GM12878 (cell line): Measurements from ENCODE around the gene PARM1.

Experiments
- CBX5 ChIP-seq: sonication (generic); IDR thresholded peaks from 2 replicates; pipeline ENCODE4 v1.6.1; 2016; ENCODE audit warnings: low read depth, moderate library complexity, mild to moderate bottlenecking, inconsistent platforms
- CHD2 ChIP-seq: IDR thresholded peaks from 2 replicates; pipeline ENCODE4 v1.6.1; 2011; ENCODE audit warnings: low read depth, low read length, improper control_type of control experiment, borderline replicate concordance
- MXI1 ChIP-seq: fragments of 150-350 bp; IDR thresholded peaks from 2 replicates; pipeline ENCODE4 v1.6.1; 2011; ENCODE audit warnings: low read depth, mild to moderate bottlenecking, inconsistent platforms, low read length, improper control_type of control experiment
- RBBP5 ChIP-seq: fragments of 200-600 bp; sonication (generic); conservative IDR thresholded peaks from 2 replicates; pipeline ENCODE4 v1.6.1; 2016
- TAF1 ChIP-seq: IDR thresholded peaks from 2 replicates; pipeline ENCODE4 v1.6.1; 2011; ENCODE audit warnings: mild to moderate bottlenecking, low read depth, low read length, borderline replicate concordance
- YY1 ChIP-seq: IDR thresholded peaks from 2 replicates; pipeline ENCODE4 v1.6.1; 2011; ENCODE audit warnings: low read depth, mild to moderate bottlenecking, low read length
- TF ChIP-seq, protein P1 (sequence below), 3 experiments: IDR thresholded peaks in 2 of 3; conservative IDR thresholded peaks in 1 of 3; 2 replicates each; pipeline ENCODE4 v1.5.1; 2011; ENCODE audit warnings: low read depth in 3 of 3, low read length in 3 of 3, mild to moderate bottlenecking in 3 of 3, control low read depth in 2 of 3, moderate library complexity in 2 of 3, inconsistent platforms in 1 of 3, mixed read lengths in 1 of 3; ENCODE audit not compliant: control insufficient read depth in 2 of 3, insufficient read depth in 1 of 3; ENCODE audit errors: extremely low read depth in 1 of 3
- TF ChIP-seq, protein P2 (sequence below): fragments of 450-650 bp; IDR thresholded peaks from 2 replicates; pipeline ENCODE4 v1.6.1; 2018; ENCODE audit warnings: borderline replicate concordance, mild to moderate bottlenecking; ENCODE audit not compliant: partially characterized antibody
- TF ChIP-seq, protein P3 (sequence below): IDR thresholded peaks from 2 replicates; pipeline ENCODE4 v1.6.1; 2012; ENCODE audit warnings: low read depth, low read length, improper control_type of control experiment

DNA sequence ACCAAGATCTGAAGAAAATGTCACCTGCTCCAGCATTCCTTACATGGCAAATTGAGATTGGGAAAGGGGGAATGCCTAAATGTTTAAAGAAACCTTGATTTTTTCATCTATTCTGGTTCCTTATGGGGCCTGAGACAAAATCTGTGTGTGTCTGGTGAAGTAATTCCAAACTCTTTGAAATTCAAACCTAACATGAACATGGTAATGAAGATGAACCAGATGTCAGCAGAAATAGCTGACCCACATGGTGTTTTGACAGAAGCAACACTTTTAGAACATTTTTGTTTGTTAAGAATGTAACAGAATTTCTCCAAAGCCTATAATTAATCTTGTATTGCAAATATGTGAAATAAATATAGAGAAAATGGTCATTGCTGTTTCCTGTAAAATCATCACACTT lies 133.0 kb downstream of the PARM1 start:
- TF ChIP-seq, protein P1, sequence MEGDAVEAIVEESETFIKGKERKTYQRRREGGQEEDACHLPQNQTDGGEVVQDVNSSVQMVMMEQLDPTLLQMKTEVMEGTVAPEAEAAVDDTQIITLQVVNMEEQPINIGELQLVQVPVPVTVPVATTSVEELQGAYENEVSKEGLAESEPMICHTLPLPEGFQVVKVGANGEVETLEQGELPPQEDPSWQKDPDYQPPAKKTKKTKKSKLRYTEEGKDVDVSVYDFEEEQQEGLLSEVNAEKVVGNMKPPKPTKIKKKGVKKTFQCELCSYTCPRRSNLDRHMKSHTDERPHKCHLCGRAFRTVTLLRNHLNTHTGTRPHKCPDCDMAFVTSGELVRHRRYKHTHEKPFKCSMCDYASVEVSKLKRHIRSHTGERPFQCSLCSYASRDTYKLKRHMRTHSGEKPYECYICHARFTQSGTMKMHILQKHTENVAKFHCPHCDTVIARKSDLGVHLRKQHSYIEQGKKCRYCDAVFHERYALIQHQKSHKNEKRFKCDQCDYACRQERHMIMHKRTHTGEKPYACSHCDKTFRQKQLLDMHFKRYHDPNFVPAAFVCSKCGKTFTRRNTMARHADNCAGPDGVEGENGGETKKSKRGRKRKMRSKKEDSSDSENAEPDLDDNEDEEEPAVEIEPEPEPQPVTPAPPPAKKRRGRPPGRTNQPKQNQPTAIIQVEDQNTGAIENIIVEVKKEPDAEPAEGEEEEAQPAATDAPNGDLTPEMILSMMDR (IDR thresholded peaks at IDR 0.05 in 2 of 3, conservative IDR thresholded peaks at IDR 0.05 in 1 of 3; ENCODE audit: control insufficient read depth in 2 of 3, extremely low read depth in 1 of 3, insufficient read depth in 1 of 3, low read depth in 3 of 3, low read length in 3 of 3), result no peak
- TF ChIP-seq CHD2 (no peak), YY1 (no peak), MXI1 (no peak), CBX5 (no peak), RBBP5 (no peak), TAF1 (no peak)
- TF ChIP-seq, protein P2, sequence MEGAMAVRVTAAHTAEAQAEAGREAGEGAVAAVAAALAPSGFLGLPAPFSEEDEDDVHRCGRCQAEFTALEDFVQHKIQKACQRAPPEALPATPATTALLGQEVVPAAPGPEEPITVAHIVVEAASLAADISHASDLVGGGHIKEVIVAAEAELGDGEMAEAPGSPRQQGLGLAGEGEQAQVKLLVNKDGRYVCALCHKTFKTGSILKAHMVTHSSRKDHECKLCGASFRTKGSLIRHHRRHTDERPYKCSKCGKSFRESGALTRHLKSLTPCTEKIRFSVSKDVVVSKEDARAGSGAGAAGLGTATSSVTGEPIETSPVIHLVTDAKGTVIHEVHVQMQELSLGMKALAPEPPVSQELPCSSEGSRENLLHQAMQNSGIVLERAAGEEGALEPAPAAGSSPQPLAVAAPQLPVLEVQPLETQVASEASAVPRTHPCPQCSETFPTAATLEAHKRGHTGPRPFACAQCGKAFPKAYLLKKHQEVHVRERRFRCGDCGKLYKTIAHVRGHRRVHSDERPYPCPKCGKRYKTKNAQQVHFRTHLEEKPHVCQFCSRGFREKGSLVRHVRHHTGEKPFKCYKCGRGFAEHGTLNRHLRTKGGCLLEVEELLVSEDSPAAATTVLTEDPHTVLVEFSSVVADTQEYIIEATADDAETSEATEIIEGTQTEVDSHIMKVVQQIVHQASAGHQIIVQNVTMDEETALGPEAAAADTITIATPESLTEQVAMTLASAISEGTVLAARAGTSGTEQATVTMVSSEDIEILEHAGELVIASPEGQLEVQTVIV, result no peak
- TF ChIP-seq, protein P3, sequence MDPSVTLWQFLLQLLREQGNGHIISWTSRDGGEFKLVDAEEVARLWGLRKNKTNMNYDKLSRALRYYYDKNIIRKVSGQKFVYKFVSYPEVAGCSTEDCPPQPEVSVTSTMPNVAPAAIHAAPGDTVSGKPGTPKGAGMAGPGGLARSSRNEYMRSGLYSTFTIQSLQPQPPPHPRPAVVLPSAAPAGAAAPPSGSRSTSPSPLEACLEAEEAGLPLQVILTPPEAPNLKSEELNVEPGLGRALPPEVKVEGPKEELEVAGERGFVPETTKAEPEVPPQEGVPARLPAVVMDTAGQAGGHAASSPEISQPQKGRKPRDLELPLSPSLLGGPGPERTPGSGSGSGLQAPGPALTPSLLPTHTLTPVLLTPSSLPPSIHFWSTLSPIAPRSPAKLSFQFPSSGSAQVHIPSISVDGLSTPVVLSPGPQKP, result no peak
